ENCODE measurements around the gene SYT7. TPM values are rescaled to one million over a fixed set of nuclear protein-coding genes. Genes with fewer than 3 reads are reported as not detected.

The SYT7 gene
- total and polyA plus RNA-seq, 10 of the 15 experiments (the other 5 are each of a cell fraction or from before 2014, with no cell fraction given), result not detected

DNA sequence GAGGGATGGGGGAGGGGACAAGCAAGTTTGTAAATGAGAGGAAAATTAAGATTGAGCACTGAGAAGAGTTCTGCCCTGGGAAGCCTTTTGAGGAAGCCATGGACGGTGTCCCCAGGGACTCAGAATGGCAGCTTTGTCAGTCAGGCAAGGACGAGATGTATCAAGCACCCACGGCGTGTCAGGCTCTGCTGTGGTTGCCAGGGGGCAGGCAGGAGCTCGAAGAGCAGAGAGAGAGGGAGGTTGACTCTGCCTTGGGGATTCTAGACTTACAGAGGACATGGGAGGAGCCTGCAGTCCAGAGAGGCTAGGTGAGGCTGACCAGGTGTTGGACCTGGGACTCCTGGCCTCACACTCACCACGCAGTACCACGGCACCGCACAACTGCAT, 29.1 kb upstream of the SYT7 start:
- 0 out of 6 replicates have a peak, but pooled peaks of 1 of the 3 experiments have one; percentile 4 for TF ChIP-seq CTCF (IDR thresholded peaks at IDR 0.05 in 2 of 3, conservative IDR thresholded peaks at IDR 0.05 in 1 of 3; ENCODE audit: control insufficient read depth in 2 of 3, extremely low read depth in 1 of 3, insufficient read depth in 1 of 3, low read depth in 3 of 3, low read length in 3 of 3)
- TF ChIP-seq MEF2B (IDR thresholded peaks at IDR 0.05; ENCODE audit: partially characterized antibody, poor library complexity, severe bottlenecking), result peak; percentile 27
- no peak for TF ChIP-seq MTA2 (IDR thresholded peaks at IDR 0.05; ENCODE audit: low read depth)
- TF ChIP-seq BCL11A (IDR thresholded peaks at IDR 0.05; ENCODE audit: low read depth, low read length), result no peak
- TF ChIP-seq CEBPB (IDR thresholded peaks at IDR 0.05; ENCODE audit: borderline replicate concordance in 1 of 2, low read depth in 2 of 2, low read length in 2 of 2), result no peak
- TF ChIP-seq STAT1 (conservative IDR thresholded peaks at IDR 0.05), result no peak
- no peak for TF ChIP-seq NKRF (conservative IDR thresholded peaks at IDR 0.05)
- Histone ChIP-seq H3K4me3 (no peak overlapping the region), H3K27me3 (replicated peaks in 1 of 2; ENCODE audit: control insufficient read depth in 2 of 2, insufficient read depth in 2 of 2, low read length in 1 of 2) (no peaks in the 10 kb centered on the region; a peak in 2 of 4 replicates), H3K79me2 (ENCODE audit: control insufficient read depth, insufficient read depth, low read length) (no peaks in the 10 kb centered on the region), H3K4me1 (ENCODE audit: control insufficient read depth, insufficient read depth, low read length) (no peaks in the 10 kb centered on the region), H3K9me3 (replicated peaks; ENCODE audit: control insufficient read depth, insufficient read depth, low read length) (no peaks in the 10 kb centered on the region; the same call in 2 of the 3 replicates), H3K36me3 (ENCODE audit: control insufficient read depth in 2 of 2, insufficient read depth in 2 of 2, low read length in 1 of 2) (no peaks in the 10 kb centered on the region), H2AFZ (ENCODE audit: control insufficient read depth, low read depth, low read length) (no peak overlapping the region), H3K27ac (ENCODE audit: control insufficient read depth, insufficient read depth) (no peak overlapping the region), H4K20me1 (ENCODE audit: control insufficient read depth, insufficient read depth) (no peaks in the 10 kb centered on the region), H3K4me2 (ENCODE audit: control insufficient read depth, insufficient read depth) (no peak overlapping the region), H3K9ac (ENCODE audit: control insufficient read depth, insufficient read depth, low read length) (no peak overlapping the region)
- no peak for FAIRE-seq
- ChIA-PET RAD21 (ENCODE audit: unreplicated experiment) (no interaction called here), POLR2A (no interaction called here), CTCF (interaction anchor here (0.6 kb wide), 1 partner anchor 68 kb away, joined by 3 read pairs; no protein-coding TSS in a partner anchor), SMC1A (ENCODE audit: uncharacterized antibody, unreplicated experiment) (no interaction called here)
- in situ Hi-C loops (cut with MboI) (no loop called here), intact Hi-C loops (cut with micrococcal nuclease; ENCODE audit: unreplicated experiment) (no loop called here)
- DNase-seq (ENCODE audit: low read depth, low spot score), result no peak
- ATAC-seq, result peak; percentile 27; the same call in 1 of the 3 replicates
- WGBS (ENCODE audit: insufficient coverage, insufficient replicate concordance, low lambda C conversion rate, missing lambda C conversion rate), result 21% methylated on average over 8 of the region's 8 CpGs
- no TSS peak for BruUV-seq (replicated peaks)

Data from GM12878 (cell line).